ENCODE results near the gene ANKDD1A.

ANKDD1A gene

GRCh38 chr15:64865998-64866520, 45.6 kb upstream of the ANKDD1A start:
- no peak for DNase-seq
- H3K27ac ChIP-seq: no peak overlapping the region
- H3K36me3 ChIP-seq: peaks cover 16% of the 10 kb centered on the region
- H3K9me3 ChIP-seq (ENCODE audit: severe bottlenecking): no peaks in the 10 kb centered on the region
- H3K27me3 ChIP-seq (ENCODE audit: insufficient read depth, low read depth, severe bottlenecking): no peaks in the 10 kb centered on the region
- H3K4me3 ChIP-seq (ENCODE audit: low read depth, low read length): no peak overlapping the region
- TF ChIP-seq CTCF (IDR thresholded peaks at IDR 0.05; ENCODE audit: low read depth, low read length): no peak

GRCh38 chr15:64869501-64869900, 42.2 kb upstream of the ANKDD1A start:
- DNase-seq: no peak
- TF ChIP-seq CTCF (IDR thresholded peaks at IDR 0.05; ENCODE audit: low read depth, low read length): no peak

GRCh38 chr15:64870353-64870752, 41.3 kb upstream of the ANKDD1A start:
- DNase-seq: no peak
- no peak overlapping the region for H3K4me3 ChIP-seq (ENCODE audit: low read depth, low read length)
- TF ChIP-seq CTCF (IDR thresholded peaks at IDR 0.05; ENCODE audit: low read depth, low read length): no peak
- H3K36me3 ChIP-seq: 0 out of 2 replicates have a peak, but pooled peaks cover 2% of the 10 kb centered on the region
- no peaks in the 10 kb centered on the region for H3K9me3 ChIP-seq (ENCODE audit: severe bottlenecking)
- no peak overlapping the region for H3K27ac ChIP-seq
- H3K27me3 ChIP-seq (ENCODE audit: insufficient read depth, low read depth, severe bottlenecking): no peaks in the 10 kb centered on the region

More at GRCh38 chr15:64869501-64869900, 42.2 kb upstream of the ANKDD1A start:
- no peaks in the 10 kb centered on the region for H3K27me3 ChIP-seq (ENCODE audit: insufficient read depth, low read depth, severe bottlenecking)
- peaks cover 7% of the 10 kb centered on the region for H3K36me3 ChIP-seq
- H3K4me3 ChIP-seq (ENCODE audit: low read depth, low read length): no peak overlapping the region
- no peaks in the 10 kb centered on the region for H3K9me3 ChIP-seq (ENCODE audit: severe bottlenecking)
- H3K27ac ChIP-seq: no peak overlapping the region

GRCh38 chr15:64875641-64876223, 36.0 kb upstream of the ANKDD1A start:
- no peaks in the 10 kb centered on the region for H3K9me3 ChIP-seq (ENCODE audit: severe bottlenecking)
- no peak overlapping the region for H3K4me3 ChIP-seq (ENCODE audit: low read depth, low read length)
- no peak overlapping the region for H3K27ac ChIP-seq
- no peak for DNase-seq
- no peaks in the 10 kb centered on the region for H3K36me3 ChIP-seq
- H3K27me3 ChIP-seq (ENCODE audit: insufficient read depth, low read depth, severe bottlenecking): no peaks in the 10 kb centered on the region
- no peak for TF ChIP-seq CTCF (IDR thresholded peaks at IDR 0.05; ENCODE audit: low read depth, low read length)

GRCh38 chr15:64877435-64877834, 34.3 kb upstream of the ANKDD1A start:
- Histone ChIP-seq H3K9me3 (ENCODE audit: severe bottlenecking) (no peaks in the 10 kb centered on the region), H3K4me3 (ENCODE audit: low read depth, low read length) (no peak overlapping the region), H3K36me3 (no peaks in the 10 kb centered on the region), H3K27me3 (ENCODE audit: insufficient read depth, low read depth, severe bottlenecking) (no peaks in the 10 kb centered on the region), H3K27ac (no peak overlapping the region)
- no peak for TF ChIP-seq CTCF (IDR thresholded peaks at IDR 0.05; ENCODE audit: low read depth, low read length)
- no peak for DNase-seq

GRCh38 chr15:64878705-64879104, 33.0 kb upstream of the ANKDD1A start:
- DNase-seq: no peak
- no peaks in the 10 kb centered on the region for H3K36me3 ChIP-seq

More at GRCh38 chr15:64878705-64879104, 33.0 kb upstream of the ANKDD1A start:
- Histone ChIP-seq H3K27me3 (ENCODE audit: insufficient read depth, low read depth, severe bottlenecking) (no peaks in the 10 kb centered on the region), H3K9me3 (ENCODE audit: severe bottlenecking) (no peaks in the 10 kb centered on the region), H3K27ac (no peak overlapping the region), H3K4me3 (ENCODE audit: low read depth, low read length) (no peak overlapping the region)
- TF ChIP-seq CTCF (IDR thresholded peaks at IDR 0.05; ENCODE audit: low read depth, low read length): no peak
